Upper lobe of left lung (tissue), 4 donors: Measurements from ENCODE around the gene ARHGAP24.

Source experiments
- CTCF ChIP-seq, 6 experiments: fragments of 450-650 bp in 4 of 6; fragments of 200-600 bp in 2 of 6; sonication (generic) in 2 of 6; IDR thresholded peaks; one replicate each; pipeline ENCODE4 v1.5.1; 2016 to 2019; ENCODE audit warnings: antibody characterized with exemption in 6 of 6
- POLR2A ChIP-seq, 4 donors: fragments of 450-650 bp; IDR thresholded peaks; one replicate each; pipeline ENCODE4 v1.5.1; 2016 to 2017; ENCODE audit warnings: antibody characterized with exemption in 4 of 4, mild to moderate bottlenecking in 2 of 4
- POLR2AphosphoS5 ChIP-seq, 2 donors: sonication (generic); formaldehyde crosslinking; IDR thresholded peaks; one replicate each; pipeline ENCODE4 v1.5.1; 2017; ENCODE audit warnings: antibody characterized with exemption in 2 of 2

DNA sequence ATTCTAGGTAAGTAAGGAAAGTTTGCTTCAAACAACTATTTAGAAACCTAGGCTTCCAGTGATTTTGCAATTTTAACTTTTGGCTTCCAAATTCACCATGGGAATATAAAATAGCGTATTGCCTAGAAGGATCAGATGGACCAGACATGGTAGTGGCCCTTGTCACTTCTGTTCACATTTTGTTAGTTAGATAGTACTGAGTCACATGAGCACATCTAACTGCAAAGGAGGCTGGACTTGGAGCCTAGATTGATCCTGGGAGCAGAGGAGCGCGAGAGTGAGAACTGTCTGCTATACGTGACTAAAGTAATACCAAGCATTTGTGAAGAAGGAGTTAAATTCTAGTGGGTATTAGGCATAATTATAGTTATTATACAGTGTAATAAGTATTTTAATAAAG lies 102.4 kb downstream of the ARHGAP24 start:
- TF ChIP-seq CTCF (IDR thresholded peaks at IDR 0.05): no peak
- TF ChIP-seq POLR2A (IDR thresholded peaks at IDR 0.05): no peak
- TF ChIP-seq POLR2AphosphoS5 (IDR thresholded peaks at IDR 0.05): no peak
